ENCODE measurements around the gene OPCML. TPM values are rescaled to one million over a fixed set of nuclear protein-coding genes. Genes with fewer than 3 reads are reported as not detected.

OPCML gene
- total RNA-seq, 1 experiment from 2014 or later = not detected

GRCh38 chr11:132632641-132633124 is 899.6 kb downstream of the OPCML start:
- Histone ChIP-seq H3K36me3 (ENCODE audit: control insufficient read depth, insufficient read depth, low read length) (no peaks in the 10 kb centered on the region), H3K9me3 (no peaks in the 10 kb centered on the region), H3K4me1 (no peaks in the 10 kb centered on the region), H3K27me3 (replicated peaks; ENCODE audit: control insufficient read depth, insufficient read depth, low read length) (no peaks in the 10 kb centered on the region), H3K4me3 (ENCODE audit: low read depth, low read length) (no peak overlapping the region)
- no peak overlapping the region for H3K4me3 Mint-ChIP-seq (ENCODE audit: unreplicated experiment)
- no TSS peak for BruUV-seq (replicated peaks)
- no peak for DNase-seq
- H3K36me3 Mint-ChIP-seq (ENCODE audit: insufficient read depth, unreplicated experiment) = no peaks in the 10 kb centered on the region
- H3K27ac Mint-ChIP-seq (ENCODE audit: unreplicated experiment) = no peak overlapping the region
- no peak for TF ChIP-seq CTCF (IDR thresholded peaks at IDR 0.05; ENCODE audit: insufficient read depth in 1 of 2, low read depth in 1 of 2, low read length in 1 of 2, severe bottlenecking in 1 of 2, unreplicated experiment in 1 of 2)
- CTCF ChIA-PET = no interaction called here
- no peaks in the 10 kb centered on the region for H3K27me3 Mint-ChIP-seq (ENCODE audit: insufficient read depth, unreplicated experiment)
- intact Hi-C loops (cut with micrococcal nuclease; ENCODE audit: unreplicated experiment) = no loop called here
- H3K9me3 Mint-ChIP-seq (ENCODE audit: unreplicated experiment) = no peaks in the 10 kb centered on the region
- no peaks in the 10 kb centered on the region for H3K4me1 Mint-ChIP-seq (ENCODE audit: low read depth, unreplicated experiment)
- POLR2A ChIA-PET = no interaction called here

GRCh38 chr11:132631989-132632388 is 900.3 kb downstream of the OPCML start:
- CTCF ChIA-PET = no interaction called here

GRCh38 chr11:132627981-132628380 is 904.3 kb downstream of the OPCML start:
- Mint-ChIP-seq H3K27ac (ENCODE audit: unreplicated experiment) (no peak overlapping the region), H3K4me1 (ENCODE audit: low read depth, unreplicated experiment) (no peaks in the 10 kb centered on the region), H3K4me3 (ENCODE audit: unreplicated experiment) (no peak overlapping the region), H3K36me3 (ENCODE audit: insufficient read depth, unreplicated experiment) (no peaks in the 10 kb centered on the region), H3K9me3 (ENCODE audit: unreplicated experiment) (no peaks in the 10 kb centered on the region), H3K27me3 (ENCODE audit: insufficient read depth, unreplicated experiment) (no peaks in the 10 kb centered on the region)
- no peaks in the 10 kb centered on the region for H3K36me3 ChIP-seq (ENCODE audit: control insufficient read depth, insufficient read depth, low read length)
- BruUV-seq (replicated peaks) = no TSS peak
- ChIA-PET CTCF (no interaction called here), POLR2A (no interaction called here)
- no peak overlapping the region for H3K4me3 ChIP-seq (ENCODE audit: low read depth, low read length)
- no peak for DNase-seq
- H3K27me3 ChIP-seq (replicated peaks; ENCODE audit: control insufficient read depth, insufficient read depth, low read length) = no peaks in the 10 kb centered on the region
- no peaks in the 10 kb centered on the region for H3K4me1 ChIP-seq
- no peak for TF ChIP-seq CTCF (IDR thresholded peaks at IDR 0.05; ENCODE audit: insufficient read depth in 1 of 2, low read depth in 1 of 2, low read length in 1 of 2, severe bottlenecking in 1 of 2, unreplicated experiment in 1 of 2)
- H3K9me3 ChIP-seq = no peaks in the 10 kb centered on the region
- intact Hi-C loops (cut with micrococcal nuclease; ENCODE audit: unreplicated experiment) = no loop called here

More at GRCh38 chr11:132631989-132632388, 900.3 kb downstream of the OPCML start:
- H3K27ac Mint-ChIP-seq (ENCODE audit: unreplicated experiment) = no peak overlapping the region
- H3K36me3 Mint-ChIP-seq (ENCODE audit: insufficient read depth, unreplicated experiment) = no peaks in the 10 kb centered on the region
- H3K36me3 ChIP-seq (ENCODE audit: control insufficient read depth, insufficient read depth, low read length) = no peaks in the 10 kb centered on the region
- no peak overlapping the region for H3K4me3 ChIP-seq (ENCODE audit: low read depth, low read length)
- intact Hi-C loops (cut with micrococcal nuclease; ENCODE audit: unreplicated experiment) = no loop called here
- POLR2A ChIA-PET = no interaction called here
- DNase-seq = no peak
- H3K9me3 Mint-ChIP-seq (ENCODE audit: unreplicated experiment) = no peaks in the 10 kb centered on the region
- no peaks in the 10 kb centered on the region for H3K27me3 ChIP-seq (replicated peaks; ENCODE audit: control insufficient read depth, insufficient read depth, low read length)
- no peak overlapping the region for H3K4me3 Mint-ChIP-seq (ENCODE audit: unreplicated experiment)
- H3K4me1 Mint-ChIP-seq (ENCODE audit: low read depth, unreplicated experiment) = no peaks in the 10 kb centered on the region
- TF ChIP-seq CTCF (IDR thresholded peaks at IDR 0.05; ENCODE audit: insufficient read depth in 1 of 2, low read depth in 1 of 2, low read length in 1 of 2, severe bottlenecking in 1 of 2, unreplicated experiment in 1 of 2) = no peak
- no peaks in the 10 kb centered on the region for H3K4me1 ChIP-seq
- no peaks in the 10 kb centered on the region for H3K27me3 Mint-ChIP-seq (ENCODE audit: insufficient read depth, unreplicated experiment)
- H3K9me3 ChIP-seq = no peaks in the 10 kb centered on the region
- BruUV-seq (replicated peaks) = no TSS peak
